Measurements from ENCODE around the gene FAM180B. TPM values are rescaled to one million over a fixed set of nuclear protein-coding genes. Genes with fewer than 3 reads are reported as not detected.
A peak's percentile ranks its signal among the peaks of the same experiment; 100 is the strongest.

The FAM180B gene
- total and polyA plus RNA-seq, 2 of the 13 experiments (the other 11 are each of a cell fraction or from before 2014, with no cell fraction given), result 0.40 to 1.0 TPM

DNA sequence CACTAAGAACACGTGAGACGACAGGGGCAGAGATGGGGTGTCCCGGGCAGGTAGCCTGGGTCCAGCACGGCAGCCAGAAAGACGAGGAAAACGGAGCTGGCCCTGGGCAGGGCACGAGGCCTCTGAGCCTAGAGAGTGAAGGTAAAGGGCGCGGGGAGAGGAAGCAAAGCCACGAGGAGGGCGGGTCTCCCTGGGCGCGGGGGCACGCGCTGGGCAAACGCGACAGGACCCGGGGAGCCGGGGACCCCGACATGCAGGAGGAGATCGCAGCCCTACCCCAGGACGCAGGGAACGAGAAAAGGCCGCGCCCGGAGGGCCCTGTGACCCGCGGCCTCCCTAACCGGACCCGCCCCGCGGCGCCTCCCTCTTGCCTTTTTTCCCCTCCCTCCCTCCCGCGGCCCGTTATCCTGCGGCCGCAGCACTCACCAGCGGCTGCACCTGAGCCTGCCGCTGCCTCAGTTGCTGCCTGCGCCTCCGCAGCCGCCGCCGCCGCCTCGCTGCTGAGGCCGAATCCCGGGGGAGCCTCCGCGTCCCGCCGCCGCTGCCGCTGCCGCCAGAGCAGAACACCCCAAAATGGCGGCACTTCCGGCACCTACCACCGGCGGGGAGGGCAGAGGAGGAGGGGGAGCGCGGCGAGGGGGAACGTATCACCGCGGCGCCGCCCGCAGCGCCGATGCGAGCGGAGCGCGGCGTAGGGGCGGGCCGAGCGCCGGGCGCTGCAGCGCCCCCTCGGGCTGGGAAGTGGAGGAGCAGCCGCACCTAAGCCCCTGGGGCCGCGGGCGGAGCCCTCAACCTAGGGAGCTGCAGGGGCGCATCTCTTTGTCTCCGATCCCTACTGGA, 33.7 kb upstream of the FAM180B start, which contains the start of gene CELF1 (continued):
- TF ChIP-seq PHF20 (CRISPR knock-in tag; IDR thresholded peaks at IDR 0.05) (peak; percentile 71), ZBTB46 (CRISPR knock-in tag; IDR thresholded peaks at IDR 0.05; ENCODE audit: borderline replicate concordance) (no peak), HOMEZ (CRISPR knock-in tag; IDR thresholded peaks at IDR 0.05; ENCODE audit: low read depth) (0 out of 2 replicates have a peak, but pooled peaks have one; percentile 26), SKI (IDR thresholded peaks at IDR 0.05; ENCODE audit: partially characterized antibody) (peak; percentile 53), CCDC6 (CRISPR knock-in tag; IDR thresholded peaks at IDR 0.05) (peak; percentile 75), MED1 (CRISPR knock-in tag; IDR thresholded peaks at IDR 0.05) (peak; percentile 72), HINFP (CRISPR knock-in tag; IDR thresholded peaks at IDR 0.05; ENCODE audit: low read depth) (no peak), HBP1 (CRISPR knock-in tag; IDR thresholded peaks at IDR 0.05; ENCODE audit: low read depth) (no peak; the same call in 1 of the 2 replicates), KAT7 (CRISPR knock-in tag; IDR thresholded peaks at IDR 0.05; ENCODE audit: borderline replicate concordance) (peak; percentile 59; the same call in 1 of the 2 replicates), HCFC1 (IDR thresholded peaks at IDR 0.05; ENCODE audit: low read depth, low read length) (peak; percentile 31; the same call in 1 of the 2 replicates), ZNF224 (CRISPR knock-in tag; IDR thresholded peaks at IDR 0.05) (no peak), NCOA1 (CRISPR knock-in tag; IDR thresholded peaks at IDR 0.05) (peak; percentile 70; the same call in 1 of the 2 replicates), ZNF569 (CRISPR knock-in tag; IDR thresholded peaks at IDR 0.05; ENCODE audit: borderline replicate concordance) (no peak), DR1 (CRISPR knock-in tag; IDR thresholded peaks at IDR 0.05) (peak; percentile 57; the same call in 1 of the 2 replicates), ZNF7 (CRISPR knock-in tag; IDR thresholded peaks at IDR 0.05) (no peak), ZFP91 (CRISPR knock-in tag; IDR thresholded peaks at IDR 0.05; ENCODE audit: borderline replicate concordance) (peak; percentile 64; the same call in 1 of the 2 replicates)
